GM10266 (cell line): Measurements from ENCODE around the gene TRIP6.

Experiments used
- DNase-seq: peaks from one replicate; pipeline ENCODE4 v3.0.0; 2012; ENCODE audit errors: extremely low spot score
- TF ChIP-seq, protein P1 (sequence below): IDR thresholded peaks from 2 replicates; pipeline ENCODE4 v1.5.1; 2012; ENCODE audit warnings: mild to moderate bottlenecking, low read depth; ENCODE audit not compliant: control insufficient read depth, insufficient read depth; ENCODE audit errors: missing control alignments

The TRIP6 gene, protein sequence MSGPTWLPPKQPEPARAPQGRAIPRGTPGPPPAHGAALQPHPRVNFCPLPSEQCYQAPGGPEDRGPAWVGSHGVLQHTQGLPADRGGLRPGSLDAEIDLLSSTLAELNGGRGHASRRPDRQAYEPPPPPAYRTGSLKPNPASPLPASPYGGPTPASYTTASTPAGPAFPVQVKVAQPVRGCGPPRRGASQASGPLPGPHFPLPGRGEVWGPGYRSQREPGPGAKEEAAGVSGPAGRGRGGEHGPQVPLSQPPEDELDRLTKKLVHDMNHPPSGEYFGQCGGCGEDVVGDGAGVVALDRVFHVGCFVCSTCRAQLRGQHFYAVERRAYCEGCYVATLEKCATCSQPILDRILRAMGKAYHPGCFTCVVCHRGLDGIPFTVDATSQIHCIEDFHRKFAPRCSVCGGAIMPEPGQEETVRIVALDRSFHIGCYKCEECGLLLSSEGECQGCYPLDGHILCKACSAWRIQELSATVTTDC

DNA sequence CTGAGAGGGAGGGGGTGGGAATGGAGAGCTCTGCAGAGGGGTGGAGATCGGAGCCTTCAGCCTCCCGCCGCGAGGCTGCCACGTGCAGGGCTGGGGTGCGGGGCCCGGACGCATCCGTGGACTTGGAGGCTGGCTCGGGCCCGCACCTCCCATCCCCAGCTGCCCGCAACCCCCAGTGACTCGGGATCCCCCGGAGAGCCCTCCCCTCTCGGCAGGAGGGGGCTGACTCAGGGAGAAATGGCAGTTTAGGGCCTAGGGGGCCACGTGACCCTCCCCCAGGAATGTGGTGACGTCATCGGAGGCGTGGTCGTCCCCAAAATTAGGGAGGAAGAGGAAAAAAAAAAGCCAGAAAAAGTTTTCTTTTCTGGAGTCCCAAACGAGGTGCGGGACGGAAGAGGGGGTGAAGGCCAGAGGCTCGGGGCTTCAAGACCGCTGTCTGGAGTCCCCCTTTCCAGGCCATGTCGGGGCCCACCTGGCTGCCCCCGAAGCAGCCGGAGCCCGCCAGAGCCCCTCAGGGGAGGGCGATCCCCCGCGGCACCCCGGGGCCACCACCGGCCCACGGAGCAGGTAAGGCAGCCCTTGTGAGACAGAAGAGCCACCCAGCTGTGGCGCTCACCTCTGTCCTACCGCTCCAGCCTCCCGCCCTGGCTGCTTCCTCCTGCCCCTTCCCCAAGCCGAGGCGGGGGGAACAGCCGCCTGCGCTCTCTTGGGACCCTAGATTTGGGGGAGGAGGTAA is at the start of gene TRIP6:
Gene TRIP6 (plus strand): TSS at position 348 of the 736 bp plus-strand sequence. CDS start 111 bp downstream, at position 459.
- DNase-seq = peak; percentile 88
- TF ChIP-seq, protein P1, sequence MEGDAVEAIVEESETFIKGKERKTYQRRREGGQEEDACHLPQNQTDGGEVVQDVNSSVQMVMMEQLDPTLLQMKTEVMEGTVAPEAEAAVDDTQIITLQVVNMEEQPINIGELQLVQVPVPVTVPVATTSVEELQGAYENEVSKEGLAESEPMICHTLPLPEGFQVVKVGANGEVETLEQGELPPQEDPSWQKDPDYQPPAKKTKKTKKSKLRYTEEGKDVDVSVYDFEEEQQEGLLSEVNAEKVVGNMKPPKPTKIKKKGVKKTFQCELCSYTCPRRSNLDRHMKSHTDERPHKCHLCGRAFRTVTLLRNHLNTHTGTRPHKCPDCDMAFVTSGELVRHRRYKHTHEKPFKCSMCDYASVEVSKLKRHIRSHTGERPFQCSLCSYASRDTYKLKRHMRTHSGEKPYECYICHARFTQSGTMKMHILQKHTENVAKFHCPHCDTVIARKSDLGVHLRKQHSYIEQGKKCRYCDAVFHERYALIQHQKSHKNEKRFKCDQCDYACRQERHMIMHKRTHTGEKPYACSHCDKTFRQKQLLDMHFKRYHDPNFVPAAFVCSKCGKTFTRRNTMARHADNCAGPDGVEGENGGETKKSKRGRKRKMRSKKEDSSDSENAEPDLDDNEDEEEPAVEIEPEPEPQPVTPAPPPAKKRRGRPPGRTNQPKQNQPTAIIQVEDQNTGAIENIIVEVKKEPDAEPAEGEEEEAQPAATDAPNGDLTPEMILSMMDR = no peak

DNA sequence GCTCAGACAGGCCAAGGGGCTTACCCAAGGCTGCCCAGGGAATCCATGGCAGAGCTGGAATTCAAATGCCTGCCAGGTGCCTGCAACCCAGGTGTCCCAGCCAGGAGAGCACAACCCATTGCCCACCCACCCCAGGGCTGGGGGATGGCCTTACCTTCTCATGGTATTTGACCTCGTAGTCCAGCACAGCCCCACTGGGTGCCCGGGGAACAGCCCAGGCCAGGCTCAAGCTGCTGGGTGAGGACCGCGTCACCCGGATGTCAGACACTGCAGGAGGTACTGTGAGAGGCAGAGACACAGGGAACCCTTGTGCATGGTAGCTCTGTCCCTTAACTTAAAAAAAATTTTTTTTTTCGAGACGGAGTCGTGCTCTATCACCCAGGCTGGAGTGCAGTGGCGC is 48.8 kb upstream of the TRIP6 start:
- no peak for DNase-seq
- TF ChIP-seq, protein P1 = no peak

DNA sequence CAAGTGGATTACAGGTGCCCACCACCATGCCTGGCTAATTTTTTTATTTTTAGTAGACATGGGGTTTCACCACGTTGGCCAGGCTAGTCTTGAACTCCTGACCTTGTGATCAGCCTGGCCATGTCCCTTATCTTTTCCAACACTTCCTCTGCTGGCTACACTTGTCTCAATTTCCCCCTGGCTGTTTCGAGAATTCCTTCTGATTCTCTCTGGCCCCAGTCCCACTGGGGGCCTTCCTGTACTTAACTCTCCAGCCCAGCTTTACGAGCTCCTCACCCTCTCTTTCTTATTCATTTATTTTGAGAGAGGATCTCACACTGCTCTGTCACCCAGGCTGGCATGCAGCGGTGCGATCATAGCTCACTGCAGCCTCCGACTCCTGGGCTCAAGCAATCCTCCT is 48.4 kb upstream of the TRIP6 start:
- TF ChIP-seq, protein P1 = no peak
- DNase-seq = no peak

DNA sequence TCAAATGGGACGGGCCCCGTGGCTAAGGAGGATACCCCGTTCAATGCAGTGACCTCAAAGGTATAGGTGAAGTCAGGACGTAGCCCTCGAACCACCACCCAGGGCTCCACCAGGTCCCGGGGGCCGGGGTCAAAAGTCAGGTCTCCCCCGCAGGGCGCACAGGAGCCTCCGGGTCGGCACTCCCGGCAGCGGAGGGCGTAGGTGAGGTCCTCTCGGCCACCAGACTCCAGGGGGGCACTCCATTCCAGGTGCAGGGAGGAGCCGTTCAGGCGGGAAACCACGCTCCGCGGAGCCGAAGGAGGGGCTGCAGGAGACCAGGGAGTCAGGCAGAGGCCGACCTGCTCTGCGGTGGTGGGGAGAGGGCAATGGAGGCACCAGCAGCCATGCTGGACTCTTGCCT is 47.6 kb upstream of the TRIP6 start:
- TF ChIP-seq, protein P1 = no peak
- DNase-seq = no peak

DNA sequence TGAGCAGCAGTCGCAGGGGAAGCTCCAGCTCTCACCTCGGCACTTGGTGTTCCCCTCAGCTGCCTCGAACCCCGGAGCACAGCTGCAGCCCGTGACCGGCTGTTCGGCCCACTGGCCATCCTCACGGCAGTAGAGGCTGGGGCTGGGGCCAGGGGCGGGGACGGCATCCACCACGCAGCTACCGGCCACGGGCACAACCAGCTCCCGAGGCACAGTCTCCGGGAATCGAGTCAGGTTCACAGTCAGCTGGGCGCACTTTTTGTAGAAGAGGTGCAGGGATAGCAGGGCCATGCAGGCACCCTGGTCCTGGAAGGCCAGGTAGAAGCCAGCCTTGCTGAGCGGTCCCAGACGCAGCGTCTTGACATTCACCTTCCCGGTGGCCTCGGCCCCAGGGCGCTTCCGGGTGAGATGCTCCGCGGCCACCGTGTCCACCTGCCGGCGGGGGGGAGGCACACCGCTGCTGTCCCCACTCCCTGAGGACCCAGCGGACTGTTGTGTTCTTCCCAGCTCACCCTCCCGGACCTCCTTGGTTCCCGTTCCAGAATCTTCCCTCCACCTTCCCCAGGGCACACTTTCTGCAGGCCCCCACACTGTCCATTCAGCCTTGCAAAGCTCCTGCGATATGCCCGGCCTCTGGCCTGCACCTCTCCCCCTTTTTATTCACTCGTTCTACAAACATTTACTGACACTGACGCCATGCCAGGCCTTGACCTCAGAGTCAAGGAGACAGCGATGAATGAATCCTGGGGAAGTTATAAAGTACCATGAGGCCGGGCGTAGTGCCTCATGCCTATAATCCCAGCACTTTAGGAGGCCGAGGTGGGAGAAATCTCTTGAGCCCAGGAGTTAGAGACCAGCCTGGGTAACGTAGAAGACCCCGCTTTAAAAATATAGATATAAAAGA is 44.7 kb upstream of the TRIP6 start:
- TF ChIP-seq, protein P1 = no peak
- no peak for DNase-seq

DNA sequence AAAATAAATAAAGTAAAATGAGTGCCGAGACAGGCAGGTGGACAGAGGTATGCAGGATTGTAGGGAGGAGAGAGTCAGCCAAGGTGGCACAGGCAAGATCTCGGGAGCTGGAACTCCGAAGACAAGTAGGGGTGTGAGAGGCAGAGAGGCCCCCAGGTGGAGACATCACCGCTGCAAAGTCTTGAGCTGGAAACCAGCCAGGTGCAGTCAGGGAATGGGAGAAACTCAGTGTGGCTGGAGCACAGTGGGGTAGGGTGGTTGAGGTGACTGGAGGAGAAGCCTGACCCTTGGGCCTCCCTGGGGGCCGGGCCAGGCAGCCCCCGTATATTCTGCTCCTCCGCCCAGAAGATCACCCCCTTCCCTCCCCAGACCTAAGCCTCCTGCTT is 44.1 kb upstream of the TRIP6 start:
- TF ChIP-seq, protein P1 = no peak
- no peak for DNase-seq
